H1 (cell line): ENCODE data around the gene CHCHD6. TPM values are rescaled to one million over a fixed set of nuclear protein-coding genes. Genes with fewer than 3 reads are reported as not detected.

Experiments used
- ASH2L ChIP-seq: fragments of 200-600, 300-600 bp; sonication (generic); IDR thresholded peaks from one replicate; pipeline ENCODE4 v1.7.1; 2017; ENCODE audit warnings: low read length
- ATF3 ChIP-seq: IDR thresholded peaks from 2 replicates; pipeline ENCODE4 v1.6.1; 2011; ENCODE audit warnings: low read depth, mild to moderate bottlenecking, low read length; ENCODE audit not compliant: insufficient read depth
- BRCA1 ChIP-seq: IDR thresholded peaks from 2 replicates; pipeline ENCODE4 v1.6.1; 2012; ENCODE audit warnings: low read depth, low read length, improper control_type of control experiment
- CBX5 ChIP-seq: fragments of 300-800, 300-1000 bp; sonication (generic); IDR thresholded peaks from 2 replicates; pipeline ENCODE4 v1.7.1; 2016; ENCODE audit warnings: antibody characterized with exemption, low read length, low read depth
- CBX8 ChIP-seq: fragments of 300-800, 300-1000 bp; sonication (generic); IDR thresholded peaks from 2 replicates; pipeline ENCODE4 v1.7.1; 2016; ENCODE audit warnings: low read depth, low read length, borderline replicate concordance
- CREB1 ChIP-seq: IDR thresholded peaks from 2 replicates; pipeline ENCODE4 v1.6.1; 2012; ENCODE audit warnings: inconsistent platforms
- CTCF ChIP-seq, 3 experiments: IDR thresholded peaks; 1 replicate in 2 of 3; 2 replicates in 1 of 3; pipeline versions ENCODE4 v1.5.1 to v1.6.1; 2011; ENCODE audit warnings: low read length in 3 of 3, mild to moderate bottlenecking in 3 of 3, inconsistent platforms in 2 of 3, low read depth in 1 of 3, moderate library complexity in 1 of 3; ENCODE audit not compliant: insufficient read depth in 1 of 3; ENCODE audit errors: control extremely low read depth in 1 of 3
- GTF2F1 ChIP-seq: IDR thresholded peaks from 2 replicates; pipeline ENCODE4 v1.6.1; 2012; ENCODE audit warnings: low read depth, low read length, improper control_type of control experiment, borderline replicate concordance
- HDAC6 ChIP-seq: IDR thresholded peaks from one replicate; pipeline ENCODE4 v1.7.1; 2012; ENCODE audit warnings: low read depth, mild to moderate bottlenecking, inconsistent platforms, low read length, moderate library complexity
- JUN ChIP-seq: IDR thresholded peaks from 2 replicates; pipeline ENCODE4 v1.6.1; 2011; ENCODE audit warnings: low read depth, mild to moderate bottlenecking, improper control_type of control experiment, low read length
- KDM1A ChIP-seq: fragments of 200-600, 300-600 bp; sonication (generic); IDR thresholded peaks from 2 replicates; pipeline ENCODE4 v1.7.1; 2016; ENCODE audit warnings: mild to moderate bottlenecking, low read length, borderline replicate concordance
- MAX ChIP-seq: IDR thresholded peaks from 2 replicates; pipeline ENCODE4 v1.6.1; 2012; ENCODE audit warnings: inconsistent platforms
- SIN3A ChIP-seq, 2 experiments: IDR thresholded peaks in 1 of 2; conservative IDR thresholded peaks in 1 of 2; 2 replicates each; pipeline ENCODE4 v1.6.1; 2011 to 2012; ENCODE audit warnings: low read length in 2 of 2, improper control_type of control experiment in 1 of 2, low read depth in 1 of 2, mild to moderate bottlenecking in 1 of 2
- polyA plus RNA-seq, 7 experiments: library from polyadenylated mRNA; depleted of rRNA in 3 of 7; stranded (reverse) in 5 of 7; unstranded in 2 of 7; fragments of >200 nt in 5 of 7; fragments of 200-250 nt in 2 of 7; gene quantifications; 1 replicate in 5 of 7; 2 replicates in 1 of 7; 4 replicates in 1 of 7; pipeline versions ENCODE4 v1.2.1 to v1.2.3, GENCODE V29; 2011 to 2013; ENCODE audit warnings: missing spikeins in 2 of 7, mixed read lengths in 2 of 7
- total RNA-seq: library from RNA; stranded (reverse); fragmentation: NEBNext Ultra II Directional; extraction: Animal tissue kit (Norgen Biotek cat#: 25700); gene quantifications from 2 replicates; pipeline ENCODE4 v1.2.1, GENCODE V29; 2021

CHCHD6 gene
- total and polyA plus RNA-seq, 2 of the 8 experiments (the other 6 are each of a cell fraction or from before 2014, with no cell fraction given) = 32.4 to 37.6 TPM

- TF ChIP-seq ATF3 (no peak), CBX5 (no peak), CREB1 (no peak), CTCF (IDR thresholded peaks at IDR 0.05; ENCODE audit: control extremely low read depth in 1 of 3, insufficient read depth in 1 of 3, low read depth in 1 of 3, low read length in 3 of 3) (peak in 2 of 3 experiments; percentile 16 to 46; a peak in 2 of 4 replicates), CBX8 (no peak), GTF2F1 (no peak), KDM1A (no peak), HDAC6 (no peak), BRCA1 (no peak), MAX (peak; percentile 65; the same call in 1 of the 2 replicates), SIN3A (conservative IDR thresholded peaks at IDR 0.05 in 1 of 2, IDR thresholded peaks at IDR 0.05 in 1 of 2; ENCODE audit: low read depth in 1 of 2, low read length in 2 of 2) (no peak), JUN (no peak), ASH2L (no peak)
These were observed 256.0 kb downstream of the CHCHD6 start (continued) for GRCh38 chr3:126959921-126960603.
